AG09319 (cell line): Measurements from ENCODE around the gene CCSER1.
"Not testable (repeated sequence)": the region's sequence is repeated elsewhere in the genome, so short reads cannot be mapped to it uniquely, and the experiment has no call there.

Experiments used
- DNase-seq: peaks from one replicate; pipeline ENCODE4 v3.0.0-alpha.2; 2010; ENCODE audit warnings: low read depth; ENCODE audit errors: extremely low read depth
- CTCF ChIP-seq: IDR thresholded peaks from 2 replicates; pipeline ENCODE4 v1.5.1; 2011; ENCODE audit warnings: low read depth, mild to moderate bottlenecking, inconsistent platforms, low read length, moderate library complexity

Gene CCSER1

GRCh38 chr4:90906239-90906638, 779.0 kb downstream of the CCSER1 start:
- no peak for DNase-seq
- TF ChIP-seq CTCF, result no peak

GRCh38 chr4:90911724-90912434, 784.7 kb downstream of the CCSER1 start:
- DNase-seq, result not testable (repeated sequence)

- TF ChIP-seq CTCF, result no peak
- DNase-seq, result no peak
Observed at GRCh38 chr4:90922174-90922573, 795.0 kb downstream of the CCSER1 start.

GRCh38 chr4:90926957-90927356, 799.8 kb downstream of the CCSER1 start:
- no peak for TF ChIP-seq CTCF
- DNase-seq, result no peak

- DNase-seq, result no peak
- TF ChIP-seq CTCF, result no peak
Observed at GRCh38 chr4:90943311-90943710, 816.1 kb downstream of the CCSER1 start.

GRCh38 chr4:90946945-90947344, 819.8 kb downstream of the CCSER1 start:
- no peak for TF ChIP-seq CTCF
- no peak for DNase-seq

GRCh38 chr4:90950385-90950841, 823.2 kb downstream of the CCSER1 start:
- DNase-seq, result no peak
- no peak for TF ChIP-seq CTCF

GRCh38 chr4:90951037-90951436, 823.8 kb downstream of the CCSER1 start:
- no peak for TF ChIP-seq CTCF
- DNase-seq, result no peak
